MG63 (cell line): Measurements from ENCODE around the gene PDIA6. TPM values are rescaled to one million over a fixed set of nuclear protein-coding genes. Genes with fewer than 3 reads are reported as not detected.

ENCODE experiments used
- DNase-seq: peaks from one replicate; pipeline ENCODE4 v3.0.0-alpha.2; 2020
- H3K27me3 ChIP-seq: fragments of 250-450 bp; sonication (Bioruptor Pico); 2 replicates; pipeline ENCODE4 v1.5.1; 2020; ENCODE audit warnings: mild to moderate bottlenecking, moderate library complexity
- H3K36me3 ChIP-seq: fragments of 250-450 bp; sonication (Bioruptor Pico); 2 replicates; pipeline ENCODE4 v1.5.1; 2020; ENCODE audit warnings: mild to moderate bottlenecking, moderate library complexity
- H3K4me3 ChIP-seq: fragments of 250-450 bp; sonication (Bioruptor Pico); 2 replicates; pipeline ENCODE4 v1.5.1; 2020; ENCODE audit warnings: mild to moderate bottlenecking, moderate library complexity
- H3K9me3 ChIP-seq: fragments of 250-450 bp; sonication (Bioruptor Pico); 2 replicates; pipeline ENCODE4 v1.5.1; 2020; ENCODE audit warnings: mild to moderate bottlenecking, moderate library complexity
- total RNA-seq: library from RNA; depleted of rRNA; stranded (reverse); fragments of >200 nt; shearing (Covaris generic); gene quantifications from 2 replicates; pipeline ENCODE4 v1.2.3, GENCODE V29; 2014; ENCODE audit warnings: low replicate concordance

PDIA6 gene
- total RNA-seq, 1 experiment from 2014 or later, result 548 TPM

GRCh38 chr2:10777842-10778723 lies 34.5 kb downstream of the PDIA6 start:
- peaks cover 17% of the 10 kb centered on the region for H3K36me3 ChIP-seq
- no peak overlapping the region for H3K4me3 ChIP-seq
- H3K27me3 ChIP-seq, result no peaks in the 10 kb centered on the region
- H3K9me3 ChIP-seq, result no peaks in the 10 kb centered on the region
- DNase-seq, result no peak

GRCh38 chr2:10777111-10777841 lies 35.3 kb downstream of the PDIA6 start:
- DNase-seq, result no peak
- Histone ChIP-seq H3K27me3 (no peaks in the 10 kb centered on the region), H3K9me3 (no peaks in the 10 kb centered on the region), H3K36me3 (peaks cover 14% of the 10 kb centered on the region), H3K4me3 (no peak overlapping the region)

GRCh38 chr2:10776231-10776977 lies 36.2 kb downstream of the PDIA6 start:
- Histone ChIP-seq H3K4me3 (no peak overlapping the region), H3K27me3 (no peaks in the 10 kb centered on the region), H3K9me3 (no peaks in the 10 kb centered on the region), H3K36me3 (peaks cover 5% of the 10 kb centered on the region)
- no peak for DNase-seq

- Histone ChIP-seq H3K4me3 (no peak overlapping the region), H3K36me3 (peaks cover 1% of the 10 kb centered on the region; the same call in 1 of the 2 replicates), H3K9me3 (no peaks in the 10 kb centered on the region), H3K27me3 (no peaks in the 10 kb centered on the region)
- no peak for DNase-seq
These were observed 36.8 kb downstream of the PDIA6 start for GRCh38 chr2:10775831-10776230.

GRCh38 chr2:10775021-10775780 lies 37.4 kb downstream of the PDIA6 start:
- DNase-seq, result no peak
- H3K4me3 ChIP-seq, result no peak overlapping the region
- H3K9me3 ChIP-seq, result no peaks in the 10 kb centered on the region
- no peaks in the 10 kb centered on the region; the same call in 1 of the 2 replicates for H3K36me3 ChIP-seq
- H3K27me3 ChIP-seq, result no peaks in the 10 kb centered on the region

GRCh38 chr2:10774394-10774793 lies 38.2 kb downstream of the PDIA6 start:
- H3K36me3 ChIP-seq, result no peaks in the 10 kb centered on the region
- H3K27me3 ChIP-seq, result no peaks in the 10 kb centered on the region
- no peak for DNase-seq
- H3K4me3 ChIP-seq, result no peak overlapping the region
- no peaks in the 10 kb centered on the region for H3K9me3 ChIP-seq

- no peak for DNase-seq
- H3K27me3 ChIP-seq, result no peaks in the 10 kb centered on the region
These were observed 38.7 kb downstream of the PDIA6 start for GRCh38 chr2:10773821-10774341.

GRCh38 chr2:10772868-10773215 lies 39.7 kb downstream of the PDIA6 start:
- Histone ChIP-seq H3K27me3 (no peaks in the 10 kb centered on the region), H3K9me3 (no peaks in the 10 kb centered on the region), H3K4me3 (no peak overlapping the region), H3K36me3 (no peaks in the 10 kb centered on the region)
- DNase-seq, result no peak

More at GRCh38 chr2:10773821-10774341, 38.7 kb downstream of the PDIA6 start:
- Histone ChIP-seq H3K36me3 (no peaks in the 10 kb centered on the region), H3K4me3 (no peak overlapping the region), H3K9me3 (no peaks in the 10 kb centered on the region)

GRCh38 chr2:10772201-10772867 lies 40.3 kb downstream of the PDIA6 start:
- Histone ChIP-seq H3K4me3 (no peak overlapping the region), H3K27me3 (no peaks in the 10 kb centered on the region), H3K36me3 (no peaks in the 10 kb centered on the region), H3K9me3 (no peaks in the 10 kb centered on the region)
- DNase-seq, result no peak

- H3K4me3 ChIP-seq, result no peak overlapping the region
- no peak for DNase-seq
- H3K27me3 ChIP-seq, result no peaks in the 10 kb centered on the region
- no peaks in the 10 kb centered on the region for H3K36me3 ChIP-seq
- no peaks in the 10 kb centered on the region for H3K9me3 ChIP-seq
These were observed 40.8 kb downstream of the PDIA6 start for GRCh38 chr2:10771786-10772185.

- DNase-seq, result no peak
- H3K4me3 ChIP-seq, result no peak overlapping the region
- no peaks in the 10 kb centered on the region for H3K9me3 ChIP-seq
- no peaks in the 10 kb centered on the region for H3K27me3 ChIP-seq
- H3K36me3 ChIP-seq, result no peaks in the 10 kb centered on the region
These were observed 41.4 kb downstream of the PDIA6 start for GRCh38 chr2:10770956-10771750.

GRCh38 chr2:10768063-10768507 lies 44.5 kb downstream of the PDIA6 start:
- peak; percentile 14 for DNase-seq
- Histone ChIP-seq H3K36me3 (no peaks in the 10 kb centered on the region), H3K4me3 (no peak overlapping the region), H3K27me3 (no peaks in the 10 kb centered on the region), H3K9me3 (no peaks in the 10 kb centered on the region)

- no peak for DNase-seq
- Histone ChIP-seq H3K36me3 (no peaks in the 10 kb centered on the region), H3K9me3 (no peaks in the 10 kb centered on the region)
These were observed 46.7 kb downstream of the PDIA6 start for GRCh38 chr2:10765914-10766313.

GRCh38 chr2:10765461-10765860 lies 47.1 kb downstream of the PDIA6 start:
- Histone ChIP-seq H3K36me3 (no peaks in the 10 kb centered on the region), H3K9me3 (no peaks in the 10 kb centered on the region), H3K4me3 (no peak overlapping the region), H3K27me3 (no peaks in the 10 kb centered on the region)
- no peak for DNase-seq

More at GRCh38 chr2:10765914-10766313, 46.7 kb downstream of the PDIA6 start:
- Histone ChIP-seq H3K4me3 (no peak overlapping the region), H3K27me3 (no peaks in the 10 kb centered on the region)

GRCh38 chr2:10764896-10765295 lies 47.7 kb downstream of the PDIA6 start:
- no peak for DNase-seq
- Histone ChIP-seq H3K9me3 (no peaks in the 10 kb centered on the region), H3K36me3 (no peaks in the 10 kb centered on the region), H3K4me3 (no peak overlapping the region), H3K27me3 (no peaks in the 10 kb centered on the region)
